ENCODE measurements around the gene C11orf21. TPM values are rescaled to one million over a fixed set of nuclear protein-coding genes. Genes with fewer than 3 reads are reported as not detected.

Gene C11orf21
- total and polyA plus RNA-seq, 9 of the 15 experiments (the other 6 are each of a cell fraction or from before 2014, with no cell fraction given), result 0.10 to 2.6 (median 2.0) TPM

DNA sequence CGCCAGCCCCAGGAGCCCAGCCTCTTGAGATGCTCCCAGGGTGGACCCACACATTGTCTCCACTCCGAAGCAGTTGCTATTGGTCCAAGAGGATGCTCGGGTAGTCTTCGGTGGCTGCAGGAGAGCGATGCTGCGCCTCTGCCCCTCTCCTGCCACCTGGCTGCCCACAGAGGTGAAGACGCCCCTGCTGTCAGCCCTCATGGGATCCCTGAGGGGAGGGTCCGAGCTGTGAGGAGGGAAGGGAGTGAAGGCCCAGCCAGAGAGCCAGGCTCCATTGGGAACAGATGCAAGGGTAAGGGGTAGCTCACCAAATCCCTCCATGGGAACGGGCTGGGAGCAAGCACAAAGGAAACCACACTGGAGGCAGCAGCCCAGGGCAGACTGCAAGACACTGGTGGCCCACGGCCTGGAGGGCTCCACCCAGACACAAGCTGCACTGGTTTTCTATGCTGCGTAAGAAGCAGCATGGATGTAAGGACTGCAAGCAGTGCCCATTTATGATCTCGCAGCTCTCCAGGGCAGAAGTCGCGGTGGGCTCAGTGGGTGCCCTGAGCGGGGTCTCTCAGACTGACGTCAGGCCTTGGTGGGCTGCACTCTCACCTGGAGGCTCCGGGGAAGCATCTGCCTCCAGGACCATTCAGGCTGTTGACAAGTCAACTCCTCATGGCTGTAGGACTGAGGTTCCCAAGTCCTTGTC lies 15.8 kb upstream of the C11orf21 start:
- no TSS peak for BruUV-seq (replicated peaks)
- Histone ChIP-seq H3K4me1 (replicated peaks in 1 of 2; ENCODE audit: control insufficient read depth in 2 of 2, insufficient read depth in 2 of 2, low read length in 2 of 2) (peaks cover 0 to 40% of the 10 kb centered on the region in 2 experiments; a peak in 2 of 5 replicates), H3K27me3 (ENCODE audit: control insufficient read depth in 2 of 2, insufficient read depth in 2 of 2, low read length in 2 of 2) (peaks cover 21 to 53% of the 10 kb centered on the region in 2 experiments; a peak in 4 of 5 replicates), H3K79me2 (ENCODE audit: control insufficient read depth, insufficient read depth, low read length) (no peaks in the 10 kb centered on the region), H3K9me3 (replicated peaks; ENCODE audit: control insufficient read depth, insufficient read depth, low read depth, low read length) (no peaks in the 10 kb centered on the region), H3K9ac (ENCODE audit: insufficient read depth in 1 of 2, low read depth in 2 of 2, low read length in 2 of 2) (no peak overlapping the region), H3K27ac (ENCODE audit: extremely low read depth, low read depth, low read length) (no peak overlapping the region), H3K9me1 (ENCODE audit: control insufficient read depth, insufficient read depth, low read length) (no peaks in the 10 kb centered on the region), H3K36me3 (ENCODE audit: control insufficient read depth, insufficient read depth, low read length) (no peaks in the 10 kb centered on the region), H2AFZ (ENCODE audit: low read depth, low read length) (no peak overlapping the region), H3K4me3 (no peak overlapping the region), H3K4me2 (ENCODE audit: insufficient read depth, low read length) (no peak overlapping the region), H4K20me1 (replicated peaks; ENCODE audit: control insufficient read depth, insufficient read depth, low read length) (no peaks in the 10 kb centered on the region)
- no peak for TF ChIP-seq DMBX1 (CRISPR knock-in tag; IDR thresholded peaks at IDR 0.05; ENCODE audit: borderline replicate concordance)
- TF ChIP-seq, protein P1, sequence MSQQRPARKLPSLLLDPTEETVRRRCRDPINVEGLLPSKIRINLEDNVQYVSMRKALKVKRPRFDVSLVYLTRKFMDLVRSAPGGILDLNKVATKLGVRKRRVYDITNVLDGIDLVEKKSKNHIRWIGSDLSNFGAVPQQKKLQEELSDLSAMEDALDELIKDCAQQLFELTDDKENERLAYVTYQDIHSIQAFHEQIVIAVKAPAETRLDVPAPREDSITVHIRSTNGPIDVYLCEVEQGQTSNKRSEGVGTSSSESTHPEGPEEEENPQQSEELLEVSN (IDR thresholded peaks at IDR 0.05; ENCODE audit: borderline replicate concordance in 1 of 2, extremely low read depth in 1 of 2, insufficient read depth in 1 of 2, insufficient read length in 1 of 2, low read depth in 1 of 2, low read length in 1 of 2, poor library complexity in 1 of 2, severe bottlenecking in 1 of 2), result no peak
- no peak for TF ChIP-seq PHTF2 (CRISPR knock-in tag; IDR thresholded peaks at IDR 0.05)
- no peak for TF ChIP-seq THRAP3 (IDR thresholded peaks at IDR 0.05; ENCODE audit: borderline replicate concordance)
- TF ChIP-seq, protein P2, sequence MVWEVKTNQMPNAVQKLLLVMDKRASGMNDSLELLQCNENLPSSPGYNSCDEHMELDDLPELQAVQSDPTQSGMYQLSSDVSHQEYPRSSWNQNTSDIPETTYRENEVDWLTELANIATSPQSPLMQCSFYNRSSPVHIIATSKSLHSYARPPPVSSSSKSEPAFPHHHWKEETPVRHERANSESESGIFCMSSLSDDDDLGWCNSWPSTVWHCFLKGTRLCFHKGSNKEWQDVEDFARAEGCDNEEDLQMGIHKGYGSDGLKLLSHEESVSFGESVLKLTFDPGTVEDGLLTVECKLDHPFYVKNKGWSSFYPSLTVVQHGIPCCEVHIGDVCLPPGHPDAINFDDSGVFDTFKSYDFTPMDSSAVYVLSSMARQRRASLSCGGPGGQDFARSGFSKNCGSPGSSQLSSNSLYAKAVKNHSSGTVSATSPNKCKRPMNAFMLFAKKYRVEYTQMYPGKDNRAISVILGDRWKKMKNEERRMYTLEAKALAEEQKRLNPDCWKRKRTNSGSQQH (CRISPR knock-in tag; IDR thresholded peaks at IDR 0.05), result no peak
- no peak for TF ChIP-seq SMARCC2 (IDR thresholded peaks at IDR 0.05; ENCODE audit: low read depth)
- TF ChIP-seq DDX20 (tag; IDR thresholded peaks at IDR 0.05; ENCODE audit: low read depth), result no peak
- TF ChIP-seq NEUROD1 (IDR thresholded peaks at IDR 0.05; ENCODE audit: borderline replicate concordance, low read depth, low read length, partially characterized antibody), result no peak
- no peak for TF ChIP-seq ZNF785 (CRISPR knock-in tag; IDR thresholded peaks at IDR 0.05)
- no peak for TF ChIP-seq ZNF134 (CRISPR knock-in tag; conservative IDR thresholded peaks at IDR 0.05)
- no peak for TF ChIP-seq RBM15 (IDR thresholded peaks at IDR 0.05; ENCODE audit: insufficient read depth, low read length)
- WGBS (ENCODE audit: insufficient coverage, low coverage, missing lambda C conversion rate), result 16% methylated on average over 16 of the region's 17 CpGs
- DNase-seq (ENCODE audit: extremely low read depth in 1 of 4, low spot score in 3 of 4) (no peak), FAIRE-seq (no peak), ATAC-seq (no peak)
- ChIA-PET POLR2A (interaction anchor here (1.1 kb wide), 2 partner anchors 8 to 13 kb away, joined by 3 to 6 read pairs; no protein-coding TSS in a partner anchor), CTCF (ENCODE audit: low intra/inter-chr PET ratio) (no interaction called here)
- in situ Hi-C loops (cut with MboI) (no loop called here), intact Hi-C loops (cut with micrococcal nuclease) (no loop called here)

Measured in K562 (cell line).